Measurements from ENCODE around the gene PPP3CA.

- no peak for TF ChIP-seq FOXM1 (IDR thresholded peaks at IDR 0.05; ENCODE audit: borderline replicate concordance)
- no peak for TF ChIP-seq BHLHE40 (IDR thresholded peaks at IDR 0.05; ENCODE audit: borderline replicate concordance)
- TF ChIP-seq L3MBTL2 (conservative IDR thresholded peaks at IDR 0.05) = no peak
- TF ChIP-seq ZNF384 (IDR thresholded peaks at IDR 0.05) = no peak
- no peak for TF ChIP-seq ARNT (IDR thresholded peaks at IDR 0.05)
- TF ChIP-seq SUZ12 (IDR thresholded peaks at IDR 0.05) = no peak
These were observed 326.4 kb downstream of the PPP3CA start for GRCh38 chr4:101020956-101021355.

All from HEK293T (cell line).